ENCODE data around the gene MPP2. TPM values are rescaled to one million over a fixed set of nuclear protein-coding genes. Genes with fewer than 3 reads are reported as not detected.

MPP2 gene
- total and polyA plus RNA-seq, 2 of the 13 experiments (the other 11 are each of a cell fraction or from before 2014, with no cell fraction given), result 0.20 to 1.7 TPM

- TF ChIP-seq, protein P1, sequence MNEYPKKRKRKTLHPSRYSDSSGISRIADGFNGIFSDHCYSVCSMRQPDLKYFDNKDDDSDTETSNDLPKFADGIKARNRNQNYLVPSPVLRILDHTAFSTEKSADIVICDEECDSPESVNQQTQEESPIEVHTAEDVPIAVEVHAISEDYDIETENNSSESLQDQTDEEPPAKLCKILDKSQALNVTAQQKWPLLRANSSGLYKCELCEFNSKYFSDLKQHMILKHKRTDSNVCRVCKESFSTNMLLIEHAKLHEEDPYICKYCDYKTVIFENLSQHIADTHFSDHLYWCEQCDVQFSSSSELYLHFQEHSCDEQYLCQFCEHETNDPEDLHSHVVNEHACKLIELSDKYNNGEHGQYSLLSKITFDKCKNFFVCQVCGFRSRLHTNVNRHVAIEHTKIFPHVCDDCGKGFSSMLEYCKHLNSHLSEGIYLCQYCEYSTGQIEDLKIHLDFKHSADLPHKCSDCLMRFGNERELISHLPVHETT (CRISPR knock-in tag; conservative IDR thresholded peaks at IDR 0.05), result no peak
- TF ChIP-seq ZNF337 (CRISPR knock-in tag; IDR thresholded peaks at IDR 0.05; ENCODE audit: borderline replicate concordance, low read depth), result no peak
- TF ChIP-seq PHF21A (CRISPR knock-in tag; IDR thresholded peaks at IDR 0.05), result 0 out of 2 replicates have a peak, but pooled peaks have one; percentile 21
- TF ChIP-seq CC2D1A (CRISPR knock-in tag; IDR thresholded peaks at IDR 0.05), result no peak
- 0 out of 2 replicates have a peak, but pooled peaks have one; percentile 33 for TF ChIP-seq ATF3 (CRISPR knock-in tag; IDR thresholded peaks at IDR 0.05)
- TF ChIP-seq MIER3 (CRISPR knock-in tag; IDR thresholded peaks at IDR 0.05; ENCODE audit: borderline replicate concordance), result 0 out of 2 replicates have a peak, but pooled peaks have one; percentile 44
- TF ChIP-seq ZNF317 (CRISPR knock-in tag; IDR thresholded peaks at IDR 0.05), result 0 out of 2 replicates have a peak, but pooled peaks have one; percentile 54
- TF ChIP-seq ZNF569 (CRISPR knock-in tag; IDR thresholded peaks at IDR 0.05; ENCODE audit: borderline replicate concordance), result no peak
- no peak for TF ChIP-seq ZZZ3 (CRISPR knock-in tag; IDR thresholded peaks at IDR 0.05; ENCODE audit: borderline replicate concordance)
- no peak for TF ChIP-seq HOXD1 (CRISPR knock-in tag; IDR thresholded peaks at IDR 0.05)
- peak; percentile 66; the same call in 1 of the 2 replicates for TF ChIP-seq RARA (CRISPR knock-in tag; IDR thresholded peaks at IDR 0.05)
- TF ChIP-seq MEF2D (CRISPR knock-in tag; IDR thresholded peaks at IDR 0.05), result peak; percentile 22; the same call in 1 of the 2 replicates
- no peak for TF ChIP-seq CREB1 (IDR thresholded peaks at IDR 0.05)
- no peak for TF ChIP-seq CREB1 (CRISPR knock-in tag; IDR thresholded peaks at IDR 0.05)
- TF ChIP-seq, protein P2, sequence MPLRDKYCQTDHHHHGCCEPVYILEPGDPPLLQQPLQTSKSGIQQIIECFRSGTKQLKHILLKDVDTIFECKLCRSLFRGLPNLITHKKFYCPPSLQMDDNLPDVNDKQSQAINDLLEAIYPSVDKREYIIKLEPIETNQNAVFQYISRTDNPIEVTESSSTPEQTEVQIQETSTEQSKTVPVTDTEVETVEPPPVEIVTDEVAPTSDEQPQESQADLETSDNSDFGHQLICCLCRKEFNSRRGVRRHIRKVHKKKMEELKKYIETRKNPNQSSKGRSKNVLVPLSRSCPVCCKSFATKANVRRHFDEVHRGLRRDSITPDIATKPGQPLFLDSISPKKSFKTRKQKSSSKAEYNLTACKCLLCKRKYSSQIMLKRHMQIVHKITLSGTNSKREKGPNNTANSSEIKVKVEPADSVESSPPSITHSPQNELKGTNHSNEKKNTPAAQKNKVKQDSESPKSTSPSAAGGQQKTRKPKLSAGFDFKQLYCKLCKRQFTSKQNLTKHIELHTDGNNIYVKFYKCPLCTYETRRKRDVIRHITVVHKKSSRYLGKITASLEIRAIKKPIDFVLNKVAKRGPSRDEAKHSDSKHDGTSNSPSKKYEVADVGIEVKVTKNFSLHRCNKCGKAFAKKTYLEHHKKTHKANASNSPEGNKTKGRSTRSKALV (CRISPR knock-in tag; IDR thresholded peaks at IDR 0.05), result peak; percentile 68; the same call in 1 of the 2 replicates
- TF ChIP-seq GATAD2A (CRISPR knock-in tag; IDR thresholded peaks at IDR 0.05), result no peak
- TF ChIP-seq NBN (conservative IDR thresholded peaks at IDR 0.05), result no peak
- TF ChIP-seq CBX5 (CRISPR knock-in tag; IDR thresholded peaks at IDR 0.05; ENCODE audit: borderline replicate concordance), result no peak
- no peak for TF ChIP-seq HCFC1 (IDR thresholded peaks at IDR 0.05; ENCODE audit: low read depth, low read length)
- no peak for TF ChIP-seq ZBTB20 (CRISPR knock-in tag; IDR thresholded peaks at IDR 0.05; ENCODE audit: borderline replicate concordance, low read depth)
- TF ChIP-seq TARDBP (CRISPR knock-in tag; IDR thresholded peaks at IDR 0.05), result no peak
- TF ChIP-seq, protein P3, sequence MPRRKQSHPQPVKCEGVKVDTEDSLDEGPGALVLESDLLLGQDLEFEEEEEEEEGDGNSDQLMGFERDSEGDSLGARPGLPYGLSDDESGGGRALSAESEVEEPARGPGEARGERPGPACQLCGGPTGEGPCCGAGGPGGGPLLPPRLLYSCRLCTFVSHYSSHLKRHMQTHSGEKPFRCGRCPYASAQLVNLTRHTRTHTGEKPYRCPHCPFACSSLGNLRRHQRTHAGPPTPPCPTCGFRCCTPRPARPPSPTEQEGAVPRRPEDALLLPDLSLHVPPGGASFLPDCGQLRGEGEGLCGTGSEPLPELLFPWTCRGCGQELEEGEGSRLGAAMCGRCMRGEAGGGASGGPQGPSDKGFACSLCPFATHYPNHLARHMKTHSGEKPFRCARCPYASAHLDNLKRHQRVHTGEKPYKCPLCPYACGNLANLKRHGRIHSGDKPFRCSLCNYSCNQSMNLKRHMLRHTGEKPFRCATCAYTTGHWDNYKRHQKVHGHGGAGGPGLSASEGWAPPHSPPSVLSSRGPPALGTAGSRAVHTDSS (CRISPR knock-in tag; conservative IDR thresholded peaks at IDR 0.05), result no peak
- no peak for TF ChIP-seq KLF16 (CRISPR knock-in tag; IDR thresholded peaks at IDR 0.05)
- no peak for TF ChIP-seq ATF7-NPFF (CRISPR knock-in tag; IDR thresholded peaks at IDR 0.05; ENCODE audit: low read depth)
- TF ChIP-seq ZNF501 (CRISPR knock-in tag; IDR thresholded peaks at IDR 0.05), result peak; percentile 42
Measured at GRCh38 chr17:43905985-43906852, 1.1 kb downstream of the MPP2 start (continued).

Data from HepG2 (cell line).